Right atrium auricular region (tissue), 2 donors: ENCODE data around the gene SHISAL2A. TPM values are rescaled to one million over a fixed set of nuclear protein-coding genes. Genes with fewer than 3 reads are reported as not detected.
A peak's percentile ranks its signal among the peaks of the same experiment; 100 is the strongest.

Source experiments
- DNase-seq: peaks from one replicate; pipeline ENCODE4 v3.0.0-alpha.2; 2019; ENCODE audit warnings: low spot score
- H3K27ac ChIP-seq, 2 donors: fragments of 200-600 bp; sonication (generic); 1 replicate in 1 of 2; 2 replicates in 1 of 2; pipeline ENCODE4 v1.5.1; 2016 to 2019
- H3K27me3 ChIP-seq, 2 donors: fragments of 200-600 bp; sonication (generic); one replicate each; pipeline versions ENCODE4 v1.5.1 to v1.6.0; 2017 to 2019
- H3K36me3 ChIP-seq: fragments of 200-600 bp; sonication (generic); one replicate; pipeline ENCODE4 v1.5.1; 2016
- H3K4me1 ChIP-seq, 2 donors: fragments of 200-600 bp; sonication (generic); one replicate each; pipeline versions ENCODE4 v1.5.1 to v1.6.0; 2017 to 2019
- H3K4me3 ChIP-seq, 2 donors: fragments of 200-600 bp; sonication (generic); 1 replicate in 1 of 2; 2 replicates in 1 of 2; pipeline ENCODE4 v1.5.1; 2017 to 2019; ENCODE audit warnings: mild to moderate bottlenecking in 1 of 2, moderate library complexity in 1 of 2
- H3K9me3 ChIP-seq, 2 donors: fragments of 200-600 bp; sonication (generic); one replicate each; pipeline ENCODE4 v1.5.1; 2019
- CTCF ChIP-seq, 2 donors: fragments of 200-600 bp; sonication (generic); IDR thresholded peaks; one replicate each; pipeline ENCODE4 v1.5.1; 2019; ENCODE audit warnings: antibody characterized with exemption in 2 of 2
- total RNA-seq, 2 donors: library from RNA; depleted of rRNA; stranded (reverse); fragments of >200 nt; gene quantifications; one replicate each; pipeline ENCODE4 v1.1.0, GENCODE V29; 2016

Gene SHISAL2A
- total RNA-seq, 2 donors from 2014 or later = not detected

- H3K27ac ChIP-seq = no peak overlapping the region
- no peaks in the 10 kb centered on the region for H3K36me3 ChIP-seq
- no peak for DNase-seq
- H3K27me3 ChIP-seq = no peaks in the 10 kb centered on the region
- no peak for TF ChIP-seq CTCF (IDR thresholded peaks at IDR 0.05)
- H3K4me1 ChIP-seq = peaks cover 0 to 19% of the 10 kb centered on the region in 2 donors
- H3K9me3 ChIP-seq = no peaks in the 10 kb centered on the region
- no peak overlapping the region for H3K4me3 ChIP-seq
Observed at GRCh38 chr1:52674497-52675384, 41.8 kb downstream of the SHISAL2A start.

GRCh38 chr1:52676249-52676903 is 43.4 kb downstream of the SHISAL2A start:
- no peaks in the 10 kb centered on the region for H3K27me3 ChIP-seq
- no peaks in the 10 kb centered on the region for H3K9me3 ChIP-seq
- H3K27ac ChIP-seq = no peak overlapping the region
- peak; percentile 72 for DNase-seq
- no peak for TF ChIP-seq CTCF (IDR thresholded peaks at IDR 0.05)
- H3K4me1 ChIP-seq = peaks cover 0 to 19% of the 10 kb centered on the region in 2 donors
- no peaks in the 10 kb centered on the region for H3K36me3 ChIP-seq
- H3K4me3 ChIP-seq = no peak overlapping the region

- Histone ChIP-seq H3K9me3 (no peaks in the 10 kb centered on the region), H3K27ac (no peak overlapping the region), H3K4me1 (peaks cover 0 to 19% of the 10 kb centered on the region in 2 donors), H3K27me3 (no peaks in the 10 kb centered on the region), H3K36me3 (no peaks in the 10 kb centered on the region), H3K4me3 (no peak overlapping the region)
- TF ChIP-seq CTCF (IDR thresholded peaks at IDR 0.05) = no peak
- DNase-seq = no peak
Observed at GRCh38 chr1:52677076-52677806, 44.3 kb downstream of the SHISAL2A start.

GRCh38 chr1:52679048-52679447 is 46.1 kb downstream of the SHISAL2A start:
- no peaks in the 10 kb centered on the region for H3K9me3 ChIP-seq
- peaks cover 0 to 19% of the 10 kb centered on the region in 2 donors for H3K4me1 ChIP-seq
- H3K27ac ChIP-seq = no peak overlapping the region
- H3K4me3 ChIP-seq = no peak overlapping the region
- no peak for TF ChIP-seq CTCF (IDR thresholded peaks at IDR 0.05)
- no peaks in the 10 kb centered on the region for H3K36me3 ChIP-seq
- DNase-seq = no peak
- H3K27me3 ChIP-seq = no peaks in the 10 kb centered on the region

GRCh38 chr1:52679498-52679897 is 46.5 kb downstream of the SHISAL2A start:
- Histone ChIP-seq H3K27ac (no peak overlapping the region), H3K9me3 (no peaks in the 10 kb centered on the region), H3K4me3 (no peak overlapping the region), H3K36me3 (no peaks in the 10 kb centered on the region), H3K27me3 (no peaks in the 10 kb centered on the region), H3K4me1 (peaks cover 0 to 19% of the 10 kb centered on the region in 2 donors)
- no peak for DNase-seq
- no peak for TF ChIP-seq CTCF (IDR thresholded peaks at IDR 0.05)
